ENCODE results near the gene BRD8.

The BRD8 gene

GRCh38 chr5:138141734-138142133 lies 36.7 kb downstream of the BRD8 start:
- TF ChIP-seq CEBPB (IDR thresholded peaks at IDR 0.05) (no peak), NFIC (IDR thresholded peaks at IDR 0.05) (no peak), TCF12 (IDR thresholded peaks at IDR 0.05; ENCODE audit: low read depth) (no peak), REST (IDR thresholded peaks at IDR 0.05; ENCODE audit: low read depth) (no peak), USF1 (IDR thresholded peaks at IDR 0.05) (no peak), TEAD4 (IDR thresholded peaks at IDR 0.05) (no peak), FOXM1 (IDR thresholded peaks at IDR 0.05; ENCODE audit: borderline replicate concordance, low read depth) (no peak), CREB1 (IDR thresholded peaks at IDR 0.05; ENCODE audit: low read depth) (no peak), YY1 (IDR thresholded peaks at IDR 0.05; ENCODE audit: low read depth) (no peak), TAF1 (IDR thresholded peaks at IDR 0.05; ENCODE audit: low read depth) (no peak), ZBTB7A (IDR thresholded peaks at IDR 0.05; ENCODE audit: low read depth) (no peak), EGR1 (IDR thresholded peaks at IDR 0.05) (no peak), EP300 (IDR thresholded peaks at IDR 0.05; ENCODE audit: borderline replicate concordance) (no peak), MAX (IDR thresholded peaks at IDR 0.05) (no peak)

- TF ChIP-seq MAX (IDR thresholded peaks at IDR 0.05) = no peak
- no peak for TF ChIP-seq YY1 (IDR thresholded peaks at IDR 0.05; ENCODE audit: low read depth)
- no peak for TF ChIP-seq FOXM1 (IDR thresholded peaks at IDR 0.05; ENCODE audit: borderline replicate concordance, low read depth)
- no peak for TF ChIP-seq ZBTB7A (IDR thresholded peaks at IDR 0.05; ENCODE audit: low read depth)
- no peak for TF ChIP-seq USF1 (IDR thresholded peaks at IDR 0.05)
- TF ChIP-seq NFIC (IDR thresholded peaks at IDR 0.05) = no peak
Observed at GRCh38 chr5:138140268-138140667, 38.2 kb downstream of the BRD8 start.

GRCh38 chr5:138139781-138140090 lies 38.7 kb downstream of the BRD8 start:
- TF ChIP-seq CEBPB (IDR thresholded peaks at IDR 0.05) (no peak), YY1 (IDR thresholded peaks at IDR 0.05; ENCODE audit: low read depth) (no peak), RAD21 (IDR thresholded peaks at IDR 0.05; ENCODE audit: low read depth) (no peak), ZBTB7A (IDR thresholded peaks at IDR 0.05; ENCODE audit: low read depth) (no peak), MAX (IDR thresholded peaks at IDR 0.05) (no peak), USF1 (IDR thresholded peaks at IDR 0.05) (no peak)

- TF ChIP-seq MAX (IDR thresholded peaks at IDR 0.05) (no peak), TAF1 (IDR thresholded peaks at IDR 0.05; ENCODE audit: low read depth) (no peak), ZBTB7A (IDR thresholded peaks at IDR 0.05; ENCODE audit: low read depth) (no peak), NFIC (IDR thresholded peaks at IDR 0.05) (no peak), YY1 (IDR thresholded peaks at IDR 0.05; ENCODE audit: low read depth) (no peak), RAD21 (IDR thresholded peaks at IDR 0.05; ENCODE audit: low read depth) (no peak), EP300 (IDR thresholded peaks at IDR 0.05; ENCODE audit: borderline replicate concordance) (no peak)
Observed at GRCh38 chr5:138138949-138139780, 39.3 kb downstream of the BRD8 start, which contains the start of gene NME5. Gene NME5 (minus strand): TSS chr5:138139428. CDS start chr5:138138780, 648 bp downstream.

- TF ChIP-seq REST (IDR thresholded peaks at IDR 0.05; ENCODE audit: low read depth) = no peak
- no peak for TF ChIP-seq CREB1 (IDR thresholded peaks at IDR 0.05; ENCODE audit: low read depth)
- no peak for TF ChIP-seq FOXM1 (IDR thresholded peaks at IDR 0.05; ENCODE audit: borderline replicate concordance, low read depth)
- no peak for TF ChIP-seq NFIC (IDR thresholded peaks at IDR 0.05)
- TF ChIP-seq EGR1 (IDR thresholded peaks at IDR 0.05) = no peak
Observed at GRCh38 chr5:138132543-138132942, 45.9 kb downstream of the BRD8 start.

Measured in Ishikawa (cell line).